NCI-H2227 treated with DMSO at 0.1 percent for 48 hours (cell line): ENCODE measurements around the gene TNNC2.
A peak's percentile ranks its signal among the peaks of the same experiment; 100 is the strongest.
"Not testable (repeated sequence)": the region's sequence is repeated elsewhere in the genome, so short reads cannot be mapped to it uniquely, and the experiment has no call there.

Experiments
- DNase-seq: peaks from one replicate; lab custom pipeline; 2025; lab: John Stamatoyannopoulos, UW

The TNNC2 gene

DNA sequence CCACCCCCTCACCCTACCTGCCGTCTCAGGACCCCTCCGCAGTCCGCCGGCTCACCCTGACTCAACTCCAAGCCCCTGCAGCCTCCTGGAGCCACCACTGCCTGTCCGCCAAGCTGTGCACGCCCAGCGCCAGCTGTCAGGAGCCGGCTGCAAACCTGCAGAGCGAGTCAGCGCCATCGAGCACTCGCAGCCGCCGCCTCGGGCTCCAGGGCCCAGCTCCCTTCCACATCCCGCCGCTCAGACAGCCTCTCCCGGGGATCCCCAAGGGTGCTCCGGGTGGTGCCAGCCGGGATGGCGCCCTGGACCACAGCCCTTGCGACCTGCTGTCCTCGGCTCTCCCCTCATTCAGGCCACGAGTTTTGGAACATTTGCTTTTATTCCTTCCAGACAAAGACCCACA, 4.3 kb downstream of the TNNC2 start:
- peak; percentile 21 for DNase-seq

DNA sequence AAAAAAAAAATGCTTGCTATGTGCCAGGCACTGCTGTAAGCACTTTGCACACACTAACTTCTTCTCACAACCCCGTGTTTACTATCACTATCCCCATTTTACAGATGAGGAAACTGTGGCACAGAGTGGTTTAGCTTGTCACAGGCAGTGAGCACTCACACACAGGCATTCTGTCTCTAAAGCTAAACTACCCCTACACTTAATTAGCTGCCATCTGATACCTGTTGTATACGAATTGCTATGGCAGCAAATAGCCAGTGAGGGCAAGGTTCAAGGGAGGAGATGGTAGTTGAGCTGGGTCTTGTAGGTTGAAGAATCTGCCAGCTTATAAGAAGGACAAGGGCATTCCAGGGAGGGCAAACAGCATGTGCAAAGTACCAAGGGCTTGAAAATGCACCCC, 5.2 kb downstream of the TNNC2 start:
- DNase-seq = no peak

DNA sequence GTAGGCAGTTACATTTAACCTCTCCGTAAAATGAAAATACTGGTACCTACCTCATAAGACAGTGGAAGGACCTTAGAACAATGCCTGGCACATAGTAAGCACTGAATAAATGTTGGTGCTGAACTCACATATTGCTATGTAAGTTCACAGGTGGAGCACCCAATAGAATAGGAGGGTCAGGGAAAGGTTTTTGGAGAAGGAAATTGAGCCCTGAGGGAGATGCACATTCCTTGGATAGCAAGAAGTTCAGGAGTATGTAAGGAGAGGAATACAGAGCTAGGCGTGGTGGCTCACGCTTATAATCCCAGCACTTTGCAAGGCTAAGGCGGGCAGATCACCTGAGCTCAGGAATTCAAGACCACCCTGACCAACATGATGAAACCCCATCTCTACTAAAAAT, 7.6 kb downstream of the TNNC2 start:
- no peak for DNase-seq

DNA sequence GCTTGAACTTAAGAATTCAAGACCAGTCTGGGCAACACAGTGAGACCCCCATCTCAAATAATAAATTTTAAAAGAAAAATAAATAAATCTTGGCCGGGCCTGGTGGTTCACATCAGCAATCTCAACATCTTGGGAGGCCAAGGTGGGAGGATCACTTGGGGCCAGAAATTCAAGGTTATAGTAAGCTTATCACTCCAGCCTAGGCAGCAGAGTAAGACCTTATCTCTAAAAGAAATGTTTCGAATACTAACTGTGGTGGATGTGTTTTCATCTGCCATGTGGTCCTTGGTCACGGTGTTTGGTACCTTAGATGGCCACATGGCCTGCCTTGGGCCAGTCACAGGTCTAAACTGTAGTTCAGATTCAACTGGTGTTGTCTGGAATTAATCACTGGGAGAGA, 8.9 kb downstream of the TNNC2 start:
- no peak for DNase-seq

DNA sequence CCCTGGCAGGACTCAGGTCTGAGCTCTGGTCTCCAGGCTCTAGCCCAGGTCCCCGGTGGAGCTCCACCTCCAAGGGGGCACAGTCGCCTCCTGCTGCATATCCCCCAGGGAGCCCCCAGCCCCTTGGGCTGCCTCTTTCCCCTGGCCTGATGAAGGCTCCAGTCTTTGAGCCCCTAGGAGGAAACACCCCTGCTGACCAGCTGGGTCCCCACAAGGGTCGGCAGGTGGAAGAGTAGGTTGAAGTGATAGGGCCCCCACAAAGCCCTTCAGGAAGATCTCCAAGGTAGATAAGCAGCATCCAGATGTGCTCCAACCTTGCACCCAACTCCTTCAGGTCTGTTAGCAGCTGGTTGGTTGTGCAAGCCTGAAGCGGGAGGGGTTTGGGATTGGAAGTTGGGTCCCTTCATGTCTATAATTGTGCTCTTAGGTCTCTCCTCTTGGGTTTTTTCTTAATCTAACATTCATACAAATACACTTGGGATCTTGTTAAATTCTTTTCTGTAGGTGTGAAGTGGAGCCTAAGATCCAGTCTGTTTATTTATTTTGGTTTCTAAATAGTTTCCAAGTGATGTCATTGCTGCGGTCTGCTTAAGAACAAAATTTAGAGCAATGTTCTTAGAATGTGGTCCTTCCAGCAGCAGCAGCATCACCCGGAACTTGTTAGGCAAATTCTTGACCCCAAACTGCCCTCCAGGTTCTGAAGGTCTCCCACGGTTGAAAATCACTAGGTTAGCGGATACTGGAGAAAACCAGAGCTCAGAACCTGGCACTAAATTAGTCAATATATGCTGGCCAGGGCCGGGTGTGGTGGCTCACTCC, 9.5 kb downstream of the TNNC2 start:
- no peak for DNase-seq

DNA sequence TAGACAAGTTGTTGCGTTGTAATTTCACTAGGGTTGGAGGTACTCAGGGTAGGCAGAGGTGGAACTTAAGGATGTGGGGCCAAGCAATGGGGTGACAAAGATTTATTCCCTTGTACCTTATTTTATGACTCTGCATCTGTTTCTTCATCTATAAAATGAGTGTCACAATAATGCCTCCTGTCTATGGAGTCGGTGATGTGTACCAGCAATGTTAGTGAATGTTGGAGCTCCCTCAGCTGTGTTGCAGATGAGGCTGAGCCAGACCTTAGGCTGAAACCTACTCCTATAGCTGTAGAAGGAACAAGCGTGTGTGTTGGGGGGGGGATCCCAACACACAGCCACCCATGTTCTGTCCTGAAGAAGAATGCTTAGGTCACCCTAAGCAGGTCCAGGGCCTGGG, 10.2 kb downstream of the TNNC2 start:
- DNase-seq = no peak

DNA sequence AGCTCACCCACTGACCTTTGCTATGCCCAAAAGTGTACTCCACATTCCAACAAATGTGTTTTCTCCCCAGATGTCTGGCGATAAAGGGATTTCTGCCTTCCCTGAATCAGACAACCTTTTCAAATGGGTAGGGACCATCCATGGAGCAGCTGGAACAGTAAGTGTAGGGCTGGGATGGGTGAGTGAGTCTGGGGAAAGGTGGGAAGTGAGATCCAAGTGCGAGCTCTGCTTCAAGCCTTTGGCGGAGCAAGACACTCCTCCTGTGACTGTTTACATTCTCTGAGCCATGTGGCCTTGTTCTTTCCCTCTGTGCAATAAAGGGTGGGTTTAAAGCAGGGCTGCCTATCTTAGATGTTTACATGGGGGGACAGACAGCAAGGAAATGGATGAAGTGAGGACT, 12.8 kb downstream of the TNNC2 start:
- DNase-seq = no peak

DNA sequence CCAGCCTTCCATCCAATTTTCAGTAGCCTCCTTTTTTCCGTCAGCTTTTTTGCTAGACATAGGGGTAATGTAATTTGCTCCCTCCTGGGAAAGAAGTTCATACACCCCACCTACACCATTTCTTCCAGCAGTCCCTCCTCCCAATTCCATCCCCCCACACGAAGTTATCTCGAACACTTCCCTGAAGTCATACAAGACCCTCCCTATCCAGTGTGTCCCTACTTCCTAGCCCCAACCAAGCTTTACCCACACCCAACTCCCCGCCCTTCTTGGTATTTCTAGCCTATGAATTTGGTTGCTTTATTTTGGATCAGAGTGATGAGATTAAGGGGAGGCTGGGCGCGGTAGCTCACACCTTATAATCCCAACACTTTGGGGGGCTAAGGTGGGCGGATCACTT, 13.6 kb downstream of the TNNC2 start:
- no peak for DNase-seq

DNA sequence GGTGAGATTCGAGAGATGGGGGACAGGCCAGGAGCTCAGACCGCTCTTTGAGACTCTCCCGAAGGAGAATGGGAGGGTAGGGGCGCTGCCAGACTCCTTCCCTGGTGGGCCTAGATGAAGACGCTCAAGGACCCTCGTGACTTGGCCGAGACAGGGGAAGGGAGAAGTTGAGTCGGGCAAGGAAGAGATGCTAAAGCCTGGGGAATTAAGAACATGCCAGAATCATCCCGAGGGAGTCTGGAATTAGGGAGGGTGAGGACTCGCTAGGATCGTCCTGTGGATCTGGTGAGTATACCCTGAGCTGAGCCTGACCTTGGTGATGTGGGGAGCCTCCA, 14.1 kb downstream of the TNNC2 start:
- DNase-seq = no peak

DNA sequence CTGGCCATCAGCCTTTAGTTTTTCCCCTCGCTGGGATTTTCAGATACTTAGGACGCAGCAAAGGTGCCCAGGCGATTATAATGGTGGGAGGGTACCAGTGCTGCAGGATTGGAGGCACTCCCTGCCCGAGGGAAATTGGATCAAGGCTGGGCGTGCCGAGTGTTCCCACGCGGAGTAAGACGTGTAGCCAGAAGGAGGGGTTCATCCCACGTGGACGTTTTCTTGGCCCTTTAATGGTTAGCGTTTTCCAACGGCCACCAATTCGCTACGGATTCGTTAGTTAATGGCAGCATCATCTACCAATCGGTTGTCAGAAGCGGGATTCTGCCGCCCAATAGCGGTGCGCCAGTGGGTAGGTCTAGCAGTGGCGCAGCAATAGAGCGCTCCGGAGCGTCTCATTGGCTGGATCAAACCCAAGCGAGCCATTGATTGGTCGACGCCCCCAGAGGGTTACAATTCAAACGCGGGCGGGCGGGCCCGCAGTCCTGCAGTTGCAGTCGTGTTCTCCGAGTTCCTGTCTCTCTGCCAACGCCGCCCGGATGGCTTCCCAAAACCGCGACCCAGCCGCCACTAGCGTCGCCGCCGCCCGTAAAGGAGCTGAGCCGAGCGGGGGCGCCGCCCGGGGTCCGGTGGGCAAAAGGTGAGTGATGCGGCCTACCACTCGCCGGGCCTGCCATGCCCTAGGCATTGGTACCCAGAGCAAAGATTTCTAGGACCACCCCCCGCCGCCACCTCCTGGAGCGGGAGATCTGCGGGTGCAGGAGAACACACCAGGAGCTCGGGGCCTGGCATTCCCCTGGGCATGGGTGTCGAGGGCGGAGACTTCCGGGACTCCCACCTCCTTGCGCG, 14.7 kb downstream of the TNNC2 start, which contains the start of gene UBE2C:
Gene UBE2C, plus strand, starts transcription at position 488 of the 849 bp plus-strand sequence. Its CDS starts 52 bp downstream, at position 540.
- peak; percentile 98 for DNase-seq

DNA sequence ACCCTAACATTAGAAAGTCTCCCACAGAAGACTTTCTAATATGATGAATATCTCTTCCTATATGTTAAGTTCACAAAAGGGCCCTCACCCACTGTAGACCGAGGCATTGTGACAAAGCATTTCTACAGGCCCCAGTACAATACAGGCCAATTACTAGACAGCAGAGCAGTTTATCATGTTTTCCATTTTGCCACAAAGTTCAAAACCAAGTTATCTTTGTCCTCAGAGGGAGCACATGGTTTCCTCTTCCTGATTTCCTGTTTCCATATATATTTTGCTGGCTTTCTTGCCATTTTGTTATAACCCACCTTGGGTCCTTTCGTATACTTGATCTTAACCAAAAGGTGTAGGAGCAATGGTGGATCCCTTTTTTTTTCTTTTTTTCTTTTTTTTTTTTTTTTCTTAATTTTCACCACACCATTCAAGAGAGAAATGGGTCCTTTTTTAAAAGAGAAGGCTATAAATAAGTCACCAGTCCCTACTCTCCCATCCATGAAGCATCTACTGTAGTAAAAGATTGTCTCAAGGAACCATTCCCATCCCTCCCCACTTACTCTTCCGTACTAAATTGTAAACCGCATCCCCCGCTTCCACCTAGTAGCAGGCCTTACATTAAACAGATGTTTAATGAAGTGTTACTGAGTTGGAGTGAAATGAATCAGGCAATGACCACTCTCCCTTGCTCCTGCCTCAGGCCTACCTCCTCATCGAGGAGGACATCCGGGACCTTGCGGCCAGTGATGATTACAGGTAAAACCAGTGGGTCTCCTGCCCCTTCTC, 16.7 kb downstream of the TNNC2 start:
- no peak for DNase-seq

DNA sequence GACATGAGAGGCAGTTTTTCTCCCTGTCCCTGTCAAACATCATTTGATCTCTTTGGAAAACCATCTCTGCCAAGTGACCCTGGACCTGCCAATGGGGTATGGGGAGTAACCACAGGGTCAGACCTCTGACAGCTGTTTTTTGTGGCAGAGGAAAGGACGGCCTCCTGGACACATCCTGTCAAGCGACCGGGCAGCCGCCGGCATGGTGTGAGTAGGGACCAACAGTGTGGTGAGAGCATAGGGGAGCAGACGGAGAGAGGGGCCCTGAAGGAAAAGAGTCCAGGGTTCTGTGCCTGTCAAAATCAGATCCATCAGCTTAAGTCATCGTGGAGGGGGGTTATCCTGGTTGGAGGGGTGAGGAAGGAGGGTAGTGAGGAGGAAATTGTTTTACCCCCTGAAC, 25.3 kb downstream of the TNNC2 start:
- no peak for DNase-seq

DNA sequence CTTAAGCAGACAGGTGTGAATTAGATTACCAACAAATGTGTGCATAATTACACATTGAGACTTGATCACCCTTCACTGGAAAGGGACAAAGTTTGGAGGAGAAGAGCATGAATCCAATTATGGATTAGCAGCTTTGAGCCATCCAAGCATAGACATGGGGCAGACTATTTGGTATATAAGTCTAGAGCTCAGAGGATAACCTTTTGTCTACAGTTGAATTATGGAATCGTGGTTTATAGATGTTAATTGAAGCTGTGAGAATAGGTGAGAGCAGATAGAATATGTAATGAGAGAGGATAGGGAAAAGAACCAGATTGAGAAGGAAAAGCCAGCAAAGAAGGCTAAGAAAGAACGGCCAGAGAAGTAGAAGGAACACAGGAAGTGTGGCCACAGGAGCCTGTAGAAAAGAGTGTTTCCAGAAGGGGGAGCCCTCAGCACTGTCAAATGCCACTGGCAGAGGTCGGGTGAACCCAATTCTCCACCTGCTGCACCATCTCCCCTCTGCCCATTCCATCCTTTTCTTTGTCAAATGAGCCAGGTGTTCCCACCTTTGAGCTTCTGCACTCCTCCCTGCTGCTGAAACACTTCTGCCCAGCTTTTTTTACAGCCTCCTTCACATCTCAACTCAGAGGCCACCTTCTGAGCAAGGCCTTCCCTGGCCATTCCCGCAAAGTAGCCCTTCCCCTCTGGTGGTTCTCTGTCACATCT, 28.0 kb downstream of the TNNC2 start:
- peak; percentile 41 for DNase-seq

DNA sequence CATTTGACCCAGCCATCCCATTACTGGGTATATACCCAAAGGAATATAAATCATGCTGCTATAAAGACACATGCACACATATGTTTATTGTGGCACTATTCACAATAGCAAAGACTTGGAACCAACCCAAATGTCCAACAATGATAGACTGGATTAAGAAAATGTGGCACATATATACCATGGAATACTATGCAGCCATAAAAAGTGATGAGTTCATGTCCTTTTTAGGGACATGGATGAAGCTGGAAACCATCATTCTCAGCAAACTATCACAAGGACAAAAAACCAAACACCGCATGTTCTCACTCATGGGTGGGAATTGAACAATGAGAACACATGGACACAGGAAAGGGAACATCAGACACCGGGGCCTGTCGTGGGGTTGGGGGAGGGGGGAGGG, 29.2 kb downstream of the TNNC2 start:
- not testable (repeated sequence) for DNase-seq

DNA sequence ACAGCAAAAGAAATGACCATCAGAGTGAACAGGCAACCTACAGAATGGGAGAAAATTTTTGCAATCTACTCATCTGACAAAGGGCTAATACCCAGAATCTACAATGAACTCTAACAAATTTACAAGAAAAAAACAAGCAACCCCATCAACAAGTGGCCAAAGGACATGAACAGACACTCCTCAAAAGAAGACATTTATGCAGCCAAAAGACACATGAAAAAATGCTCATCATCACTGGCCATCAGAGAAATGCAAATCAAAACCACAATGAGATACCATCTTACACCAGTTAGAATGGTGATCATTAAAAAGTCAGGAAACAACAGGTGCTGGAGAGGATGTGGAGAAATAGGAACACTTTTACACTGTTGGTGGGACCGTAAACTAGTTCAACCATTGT, 29.6 kb downstream of the TNNC2 start:
- DNase-seq = not testable (repeated sequence)

DNA sequence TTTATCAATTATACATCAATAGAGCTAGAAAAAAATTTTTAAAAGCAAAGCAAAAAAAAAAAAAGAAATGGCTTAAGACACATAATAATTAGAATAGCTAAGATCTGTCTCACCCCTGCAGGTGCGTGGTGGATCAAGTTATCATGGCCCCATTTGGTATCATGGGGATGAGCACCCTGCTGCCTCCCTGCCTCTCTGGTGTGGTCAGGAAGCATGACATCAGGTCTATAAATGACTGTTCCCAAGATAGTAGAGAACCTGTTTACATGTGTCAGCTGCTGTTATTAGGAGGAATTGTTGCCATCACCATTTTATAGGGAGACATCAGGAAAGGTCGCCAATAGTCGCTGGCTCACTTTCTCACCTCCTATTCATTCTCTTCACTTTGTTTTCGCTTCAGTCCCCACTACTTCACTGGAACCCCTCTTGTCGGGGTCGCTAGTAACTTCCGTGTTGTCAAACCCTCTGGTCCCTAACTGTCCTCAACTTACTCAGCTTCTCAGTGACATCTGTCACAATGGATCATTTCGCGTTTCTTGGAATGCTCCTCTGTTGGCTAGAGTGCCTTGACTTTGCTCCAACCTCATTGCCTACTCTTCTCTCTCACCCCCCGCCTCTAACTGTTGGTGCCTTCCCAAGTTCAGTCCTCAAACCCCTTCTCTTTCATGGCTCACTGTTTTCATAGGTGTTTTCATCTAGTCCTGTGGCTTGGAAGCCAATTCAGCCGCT, 30.6 kb downstream of the TNNC2 start:
- DNase-seq = no peak

DNA sequence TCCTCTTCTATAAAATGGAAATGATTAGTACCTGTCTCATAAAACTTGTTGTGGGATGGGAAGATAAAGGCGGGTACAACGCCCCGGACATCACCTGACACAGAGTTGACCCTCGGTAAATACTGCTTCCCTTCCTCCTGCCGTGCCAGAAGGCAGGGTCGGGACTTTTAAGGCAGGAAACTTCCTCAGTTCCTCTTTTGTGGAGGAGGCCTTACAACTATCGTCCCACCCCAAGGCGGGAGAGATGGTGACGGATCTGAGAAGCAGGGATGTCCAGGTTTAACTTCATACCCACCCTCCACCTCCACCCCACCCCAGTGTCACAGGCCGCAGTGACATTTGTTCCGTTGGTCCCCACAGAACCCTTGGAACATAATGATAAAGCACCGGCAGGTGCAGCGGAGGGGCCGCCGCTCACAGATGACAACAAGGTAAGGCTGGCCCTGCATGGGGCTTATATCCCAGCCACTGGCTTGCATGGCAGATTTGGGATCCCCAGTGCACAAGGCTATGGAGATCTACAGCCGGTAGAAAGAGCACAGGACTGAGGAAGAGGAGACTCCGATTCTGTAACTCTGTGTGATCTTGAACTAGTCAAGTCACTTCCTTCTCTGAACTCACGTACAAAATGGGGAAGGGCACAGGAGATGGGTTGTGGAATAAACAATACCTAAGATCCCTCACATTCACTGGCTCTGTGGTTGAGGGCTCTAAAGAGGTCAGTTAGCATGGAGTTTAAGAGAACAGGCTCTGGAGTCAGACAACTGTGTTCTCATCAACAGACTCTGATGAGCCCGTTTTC, 34.6 kb downstream of the TNNC2 start:
- no peak for DNase-seq

DNA sequence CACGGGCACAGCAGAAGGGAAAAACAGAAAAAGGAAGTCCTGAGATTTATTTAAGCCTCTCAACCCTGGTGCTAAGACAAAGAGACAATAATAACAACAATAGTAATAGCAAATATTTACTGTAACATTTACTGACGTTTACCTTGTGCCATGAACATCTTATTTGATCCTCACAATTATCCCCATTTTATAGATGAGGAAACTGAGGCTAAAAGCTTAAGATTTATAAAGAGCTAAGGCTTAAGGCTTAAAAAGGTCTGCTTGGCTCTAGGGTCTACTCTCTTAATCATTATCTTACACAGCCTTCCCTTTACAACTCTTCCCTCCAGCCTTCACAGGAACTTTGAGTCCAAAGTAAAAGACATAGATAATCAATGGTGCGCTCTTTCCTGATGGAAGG, 38.8 kb downstream of the TNNC2 start:
- no peak for DNase-seq

DNA sequence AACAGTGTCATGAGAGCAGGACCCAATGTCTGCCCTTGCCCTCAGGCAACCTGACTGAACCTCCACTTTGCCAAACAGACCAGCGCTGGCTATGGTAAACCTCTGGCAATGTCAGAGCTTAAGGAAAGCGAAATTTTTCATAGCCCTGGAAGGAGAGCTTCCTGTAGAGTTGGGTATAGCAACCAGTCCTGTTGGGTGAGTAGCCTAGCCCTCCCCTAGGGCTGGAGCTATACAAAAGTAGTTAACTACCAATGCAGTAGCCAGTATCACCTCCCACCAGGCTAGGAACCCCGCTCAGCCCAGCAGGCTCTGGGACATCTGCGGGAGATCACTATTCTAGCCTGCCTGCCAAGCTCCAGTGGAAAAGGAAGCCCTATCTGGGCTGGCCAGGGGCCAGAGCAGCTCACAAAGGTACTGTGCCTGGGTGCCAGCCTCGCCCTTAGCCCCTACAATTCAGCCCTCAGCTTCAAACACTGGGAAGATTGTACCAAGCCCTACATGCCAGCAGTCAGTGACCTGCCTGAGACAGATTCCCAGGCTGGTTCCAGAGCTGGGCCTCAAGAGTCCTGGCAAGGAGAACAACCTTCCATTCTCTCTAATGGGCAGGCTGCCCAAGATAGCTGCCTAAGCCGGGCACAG, 43.3 kb downstream of the TNNC2 start:
- DNase-seq = no peak

DNA sequence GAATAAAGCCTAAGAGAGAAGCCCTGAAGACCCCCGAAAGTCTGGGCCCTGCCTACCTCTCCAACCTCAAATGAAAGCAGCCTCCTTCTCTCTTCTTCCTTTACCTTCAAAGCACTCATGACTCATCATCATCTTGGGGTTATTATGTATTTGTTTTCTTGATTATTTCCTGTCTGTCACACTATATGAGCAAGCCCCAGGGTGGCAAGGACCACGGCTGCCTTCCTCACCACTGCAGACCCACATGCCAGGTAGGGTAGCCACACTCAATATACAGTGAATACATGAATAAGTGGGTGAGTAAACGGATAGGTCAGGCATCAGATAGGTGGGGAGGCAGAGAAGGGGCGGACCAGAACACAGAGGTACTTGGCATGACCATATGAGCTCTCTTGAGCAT, 44.2 kb downstream of the TNNC2 start:
- DNase-seq = no peak
